H9 (cell line): ENCODE measurements around the gene ITPRID2. TPM values are rescaled to one million over a fixed set of nuclear protein-coding genes. Genes with fewer than 3 reads are reported as not detected.

Source experiments
- DNase-seq: peaks from one replicate; pipeline ENCODE4 v3.0.0-alpha.2; 2017
- H2AFZ ChIP-seq: one replicate; pipeline ENCODE4 v1.6.1; 2013; ENCODE audit warnings: mild to moderate bottlenecking, low read length, control low read depth, moderate library complexity
- H2AK5ac ChIP-seq: 2 replicates; pipeline ENCODE4 v1.6.1; 2013; ENCODE audit warnings: low read length, control low read depth, mixed read lengths; ENCODE audit not compliant: insufficient read length
- H2BK120ac ChIP-seq: one replicate; pipeline ENCODE4 v1.6.1; 2013; ENCODE audit warnings: low read depth, mild to moderate bottlenecking, low read length, control low read depth, inconsistent platforms; ENCODE audit not compliant: poor library complexity, severe bottlenecking
- H2BK12ac ChIP-seq: 2 replicates; pipeline ENCODE4 v1.6.1; 2013; ENCODE audit warnings: low read length, control low read depth, mixed read lengths, low read depth; ENCODE audit not compliant: insufficient read length
- H2BK15ac ChIP-seq: 2 replicates; pipeline ENCODE4 v1.6.1; 2013; ENCODE audit warnings: low read depth, low read length, control low read depth
- H2BK20ac ChIP-seq: one replicate; pipeline ENCODE4 v1.6.1; 2013; ENCODE audit warnings: low read depth, mild to moderate bottlenecking, low read length, control low read depth, inconsistent platforms; ENCODE audit not compliant: poor library complexity, severe bottlenecking
- H2BK5ac ChIP-seq: 2 replicates; pipeline ENCODE4 v1.6.1; 2013; ENCODE audit warnings: low read length, control low read depth, mixed read lengths; ENCODE audit not compliant: insufficient read length
- H3K14ac ChIP-seq: 2 replicates; pipeline ENCODE4 v1.6.1; 2013; ENCODE audit warnings: low read length, control low read depth; ENCODE audit not compliant: insufficient read depth
- H3K18ac ChIP-seq: 2 replicates; pipeline ENCODE4 v1.6.1; 2013; ENCODE audit warnings: low read depth, mild to moderate bottlenecking, mixed read lengths, low read length, control low read depth; ENCODE audit not compliant: insufficient read length
- H3K23ac ChIP-seq: 2 replicates; pipeline ENCODE4 v1.6.1; 2013; ENCODE audit warnings: low read length, control low read depth, mixed read lengths, low read depth; ENCODE audit not compliant: insufficient read length
- H3K23me2 ChIP-seq: 2 replicates; pipeline ENCODE4 v1.6.1; 2013; ENCODE audit warnings: low read depth, mild to moderate bottlenecking, mixed read lengths, low read length, control low read depth; ENCODE audit not compliant: insufficient read length, poor library complexity, severe bottlenecking
- H3K27ac ChIP-seq: 2 replicates; pipeline ENCODE4 v1.5.1; 2013; ENCODE audit warnings: low read length, control low read depth, mixed read lengths, low read depth; ENCODE audit not compliant: insufficient read length
- H3K27me3 ChIP-seq: 2 replicates; pipeline ENCODE4 v1.6.1; 2013; ENCODE audit warnings: low read length, control low read depth, inconsistent platforms; ENCODE audit not compliant: insufficient read depth
- H3K4ac ChIP-seq: 2 replicates; pipeline ENCODE4 v1.6.1; 2013; ENCODE audit warnings: low read depth, mild to moderate bottlenecking, control low read depth, inconsistent platforms, low read length, moderate library complexity
- H3K4me1 ChIP-seq: 2 replicates; pipeline ENCODE4 v1.6.1; 2013; ENCODE audit warnings: low read length, control low read depth, inconsistent platforms; ENCODE audit not compliant: insufficient read depth
- H3K4me2 ChIP-seq: 2 replicates; pipeline ENCODE4 v1.6.1; 2013; ENCODE audit warnings: low read length, control low read depth, mixed read lengths; ENCODE audit not compliant: insufficient read length, insufficient read depth
- H3K56ac ChIP-seq: 2 replicates; pipeline ENCODE4 v1.6.1; 2013; ENCODE audit warnings: low read depth, mild to moderate bottlenecking, mixed read lengths, low read length, control low read depth; ENCODE audit not compliant: insufficient read length
- H3K79me1 ChIP-seq: 2 replicates; pipeline ENCODE4 v1.6.1; 2013; ENCODE audit warnings: low read depth, mild to moderate bottlenecking, moderate library complexity, low read length, control low read depth, inconsistent platforms; ENCODE audit not compliant: insufficient read depth, poor library complexity, severe bottlenecking
- H3K79me2 ChIP-seq: 2 replicates; pipeline ENCODE4 v1.6.1; 2013; ENCODE audit warnings: low read length, control low read depth, inconsistent platforms; ENCODE audit not compliant: insufficient read depth
- H3K9ac ChIP-seq: 2 replicates; pipeline ENCODE4 v1.6.1; 2013; ENCODE audit warnings: low read length, control low read depth, mixed read lengths; ENCODE audit not compliant: insufficient read length; ENCODE audit errors: extremely low read depth
- H3K9me3 ChIP-seq: one replicate; pipeline ENCODE4 v1.6.1; 2013; ENCODE audit warnings: low read depth, low read length, inconsistent platforms; ENCODE audit not compliant: control insufficient read depth
- H3T11ph ChIP-seq: one replicate; pipeline ENCODE4 v1.6.1; 2013; ENCODE audit warnings: mild to moderate bottlenecking, low read length, control low read depth, inconsistent platforms
- H4K20me1 ChIP-seq: one replicate; pipeline ENCODE4 v1.6.1; 2013; ENCODE audit not compliant: control insufficient read depth, insufficient read length, insufficient read depth
- H4K5ac ChIP-seq: 2 replicates; pipeline ENCODE4 v1.6.1; 2013; ENCODE audit warnings: low read depth, mild to moderate bottlenecking, mixed read lengths, low read length, control low read depth; ENCODE audit not compliant: insufficient read length
- H4K8ac ChIP-seq: replicated peaks from 2 replicates; pipeline ENCODE4 v1.6.1; 2013; ENCODE audit warnings: low read length, control low read depth, mixed read lengths, low read depth; ENCODE audit not compliant: insufficient read length
- H4K91ac ChIP-seq: 2 replicates; pipeline ENCODE4 v1.6.1; 2013; ENCODE audit warnings: low read depth, mild to moderate bottlenecking, moderate library complexity, mixed read lengths, low read length, control low read depth; ENCODE audit not compliant: insufficient read length
- H3K27ac Mint-ChIP-seq, 3 experiments: 2 replicates in 2 of 3; 3 replicates in 1 of 3; pipeline ENCODE4 v1.8.0; 2020 to 2021; ENCODE audit warnings: mixed read lengths in 3 of 3, mild to moderate bottlenecking in 1 of 3, moderate library complexity in 1 of 3
- H3K27me3 Mint-ChIP-seq: 2 replicates; pipeline ENCODE4 v1.8.0; 2021; ENCODE audit warnings: low read depth, mild to moderate bottlenecking, moderate library complexity, mixed read lengths
- H3K36me3 Mint-ChIP-seq, 3 experiments: 2 replicates in 2 of 3; 3 replicates in 1 of 3; pipeline ENCODE4 v1.8.0; 2020 to 2021; ENCODE audit warnings: low read depth in 3 of 3, mixed read lengths in 3 of 3; ENCODE audit not compliant: insufficient read depth in 1 of 3
- H3K4me1 Mint-ChIP-seq, 2 experiments: 2 replicates each; pipeline ENCODE4 v1.8.0; 2020; ENCODE audit warnings: mixed read lengths in 2 of 2
- H3K4me3 Mint-ChIP-seq, 2 experiments: 2 replicates in 1 of 2; 3 replicates in 1 of 2; pipeline ENCODE4 v1.8.0; 2020 to 2021; ENCODE audit warnings: mild to moderate bottlenecking in 2 of 2, mixed read lengths in 2 of 2, moderate library complexity in 1 of 2
- H3K9me3 Mint-ChIP-seq, 2 experiments: 2 replicates in 1 of 2; 3 replicates in 1 of 2; pipeline ENCODE4 v1.8.0; 2020; ENCODE audit warnings: mild to moderate bottlenecking in 2 of 2, mixed read lengths in 2 of 2, moderate library complexity in 1 of 2
- WGBS: extraction: QIAGEN DNeasy Blood & Tissue Kit; methylation state at CpG from one replicate; pipeline ENCODE4 v1.1.7; 2013; ENCODE audit warnings: missing lambda C conversion rate, low lambda C conversion rate, mixed read lengths; ENCODE audit not compliant: insufficient read length; ENCODE audit errors: extremely low coverage; 5-methylcytosine and 5-hydroxymethylcytosine counted together
- total RNA-seq: library from RNA; stranded (reverse); gene quantifications from 2 replicates; pipeline ENCODE4 v1.2.1, GENCODE V29; 2021
- TF ChIP-seq, protein P1 (sequence below): fragments of 200-600 bp; sonication (generic); conservative IDR thresholded peaks from 3 replicates; pipeline ENCODE4 v1.8.0; 2021; ENCODE audit warnings: antibody characterized with exemption, mild to moderate bottlenecking

The ITPRID2 gene
- total RNA-seq, 1 experiment from 2014 or later: 12.0 TPM

DNA sequence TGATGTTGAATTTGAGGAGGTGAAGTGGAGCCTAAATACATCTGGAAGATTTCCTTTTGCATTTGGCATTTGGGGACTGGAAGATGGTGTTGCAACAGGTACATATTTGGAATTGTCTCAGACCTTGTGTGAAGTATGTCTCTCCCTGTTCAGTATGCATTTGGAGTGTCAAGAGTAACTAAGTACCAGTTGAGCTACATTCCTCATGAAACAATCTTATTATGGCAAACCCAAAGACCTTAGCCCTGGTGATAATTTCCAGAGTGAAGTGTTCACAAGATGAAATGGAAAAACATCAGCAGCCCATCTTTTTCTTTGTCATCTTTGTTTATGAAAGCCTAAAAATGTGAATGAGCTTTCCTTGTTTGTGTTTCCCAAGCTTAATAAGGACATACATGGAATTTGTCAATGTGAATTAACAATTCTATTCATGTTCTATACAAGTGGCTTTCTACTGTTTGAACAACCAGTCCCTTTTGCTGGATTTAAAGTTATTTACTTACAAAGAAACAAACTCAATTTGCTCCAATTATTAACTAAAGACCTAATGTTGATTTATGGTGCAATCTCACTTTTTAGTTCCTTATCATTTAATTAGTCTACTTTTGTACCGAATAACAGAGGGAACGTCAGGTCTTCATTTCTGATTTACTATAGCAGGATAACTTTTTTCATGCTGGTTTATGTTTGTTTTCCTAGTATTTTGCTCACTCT lies 52.0 kb downstream of the ITPRID2 start:
- Histone ChIP-seq H2BK5ac (no peak overlapping the region), H3K9ac (no peak overlapping the region), H3K56ac (no peak overlapping the region), H3K14ac (no peak overlapping the region), H3K18ac (no peak overlapping the region), H3K4ac (no peak overlapping the region), H3K79me2 (no peaks in the 10 kb centered on the region), H4K5ac (no peak overlapping the region), H3K23me2 (no peaks in the 10 kb centered on the region), H2AK5ac (no peak overlapping the region), H2BK120ac (no peak overlapping the region), H3K4me1 (no peaks in the 10 kb centered on the region; the same call in 1 of the 2 replicates), H3K27ac (no peak overlapping the region), H3K79me1 (no peaks in the 10 kb centered on the region), H3T11ph (no peak overlapping the region), H3K27me3 (no peaks in the 10 kb centered on the region), H2BK12ac (no peak overlapping the region), H3K4me2 (no peak overlapping the region), H2BK20ac (no peak overlapping the region), H3K23ac (no peak overlapping the region), H2AFZ (no peak overlapping the region), H4K91ac (no peak overlapping the region), H2BK15ac (no peak overlapping the region), H4K20me1 (no peaks in the 10 kb centered on the region), H3K9me3 (no peaks in the 10 kb centered on the region), H4K8ac (no peak overlapping the region)
- WGBS: no CpG with 5 or more reads among the region's 2 CpGs
- Mint-ChIP-seq H3K27me3 (no peaks in the 10 kb centered on the region), H3K36me3 (no peaks in the 10 kb centered on the region), H3K27ac (no peak overlapping the region), H3K4me1 (peaks cover 0 to 7% of the 10 kb centered on the region in 2 experiments; a peak in 1 of 4 replicates), H3K9me3 (no peaks in the 10 kb centered on the region), H3K4me3 (no peak overlapping the region)
- no peak for DNase-seq
- TF ChIP-seq, protein P1, sequence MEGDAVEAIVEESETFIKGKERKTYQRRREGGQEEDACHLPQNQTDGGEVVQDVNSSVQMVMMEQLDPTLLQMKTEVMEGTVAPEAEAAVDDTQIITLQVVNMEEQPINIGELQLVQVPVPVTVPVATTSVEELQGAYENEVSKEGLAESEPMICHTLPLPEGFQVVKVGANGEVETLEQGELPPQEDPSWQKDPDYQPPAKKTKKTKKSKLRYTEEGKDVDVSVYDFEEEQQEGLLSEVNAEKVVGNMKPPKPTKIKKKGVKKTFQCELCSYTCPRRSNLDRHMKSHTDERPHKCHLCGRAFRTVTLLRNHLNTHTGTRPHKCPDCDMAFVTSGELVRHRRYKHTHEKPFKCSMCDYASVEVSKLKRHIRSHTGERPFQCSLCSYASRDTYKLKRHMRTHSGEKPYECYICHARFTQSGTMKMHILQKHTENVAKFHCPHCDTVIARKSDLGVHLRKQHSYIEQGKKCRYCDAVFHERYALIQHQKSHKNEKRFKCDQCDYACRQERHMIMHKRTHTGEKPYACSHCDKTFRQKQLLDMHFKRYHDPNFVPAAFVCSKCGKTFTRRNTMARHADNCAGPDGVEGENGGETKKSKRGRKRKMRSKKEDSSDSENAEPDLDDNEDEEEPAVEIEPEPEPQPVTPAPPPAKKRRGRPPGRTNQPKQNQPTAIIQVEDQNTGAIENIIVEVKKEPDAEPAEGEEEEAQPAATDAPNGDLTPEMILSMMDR: no peak
